H9 (cell line): ENCODE results near the gene KIF16B. TPM values are rescaled to one million over a fixed set of nuclear protein-coding genes. Genes with fewer than 3 reads are reported as not detected.

Experiments used
- DNase-seq: peaks from one replicate; pipeline ENCODE4 v3.0.0-alpha.2; 2017
- H2AFZ ChIP-seq: one replicate; pipeline ENCODE4 v1.6.1; 2013; ENCODE audit warnings: mild to moderate bottlenecking, low read length, control low read depth, moderate library complexity
- H2AK5ac ChIP-seq: 2 replicates; pipeline ENCODE4 v1.6.1; 2013; ENCODE audit warnings: low read length, control low read depth, mixed read lengths; ENCODE audit not compliant: insufficient read length
- H2BK120ac ChIP-seq: one replicate; pipeline ENCODE4 v1.6.1; 2013; ENCODE audit warnings: low read depth, mild to moderate bottlenecking, low read length, control low read depth, inconsistent platforms; ENCODE audit not compliant: poor library complexity, severe bottlenecking
- H2BK12ac ChIP-seq: 2 replicates; pipeline ENCODE4 v1.6.1; 2013; ENCODE audit warnings: low read length, control low read depth, mixed read lengths, low read depth; ENCODE audit not compliant: insufficient read length
- H2BK15ac ChIP-seq: 2 replicates; pipeline ENCODE4 v1.6.1; 2013; ENCODE audit warnings: low read depth, low read length, control low read depth
- H2BK20ac ChIP-seq: one replicate; pipeline ENCODE4 v1.6.1; 2013; ENCODE audit warnings: low read depth, mild to moderate bottlenecking, low read length, control low read depth, inconsistent platforms; ENCODE audit not compliant: poor library complexity, severe bottlenecking
- H2BK5ac ChIP-seq: 2 replicates; pipeline ENCODE4 v1.6.1; 2013; ENCODE audit warnings: low read length, control low read depth, mixed read lengths; ENCODE audit not compliant: insufficient read length
- H3K14ac ChIP-seq: 2 replicates; pipeline ENCODE4 v1.6.1; 2013; ENCODE audit warnings: low read length, control low read depth; ENCODE audit not compliant: insufficient read depth
- H3K18ac ChIP-seq: 2 replicates; pipeline ENCODE4 v1.6.1; 2013; ENCODE audit warnings: low read depth, mild to moderate bottlenecking, mixed read lengths, low read length, control low read depth; ENCODE audit not compliant: insufficient read length
- H3K23ac ChIP-seq: 2 replicates; pipeline ENCODE4 v1.6.1; 2013; ENCODE audit warnings: low read length, control low read depth, mixed read lengths, low read depth; ENCODE audit not compliant: insufficient read length
- H3K23me2 ChIP-seq: 2 replicates; pipeline ENCODE4 v1.6.1; 2013; ENCODE audit warnings: low read depth, mild to moderate bottlenecking, mixed read lengths, low read length, control low read depth; ENCODE audit not compliant: insufficient read length, poor library complexity, severe bottlenecking
- H3K27ac ChIP-seq: 2 replicates; pipeline ENCODE4 v1.5.1; 2013; ENCODE audit warnings: low read length, control low read depth, mixed read lengths, low read depth; ENCODE audit not compliant: insufficient read length
- H3K27me3 ChIP-seq: 2 replicates; pipeline ENCODE4 v1.6.1; 2013; ENCODE audit warnings: low read length, control low read depth, inconsistent platforms; ENCODE audit not compliant: insufficient read depth
- H3K4ac ChIP-seq: 2 replicates; pipeline ENCODE4 v1.6.1; 2013; ENCODE audit warnings: low read depth, mild to moderate bottlenecking, control low read depth, inconsistent platforms, low read length, moderate library complexity
- H3K4me1 ChIP-seq: 2 replicates; pipeline ENCODE4 v1.6.1; 2013; ENCODE audit warnings: low read length, control low read depth, inconsistent platforms; ENCODE audit not compliant: insufficient read depth
- H3K4me2 ChIP-seq: 2 replicates; pipeline ENCODE4 v1.6.1; 2013; ENCODE audit warnings: low read length, control low read depth, mixed read lengths; ENCODE audit not compliant: insufficient read length, insufficient read depth
- H3K56ac ChIP-seq: 2 replicates; pipeline ENCODE4 v1.6.1; 2013; ENCODE audit warnings: low read depth, mild to moderate bottlenecking, mixed read lengths, low read length, control low read depth; ENCODE audit not compliant: insufficient read length
- H3K79me1 ChIP-seq: 2 replicates; pipeline ENCODE4 v1.6.1; 2013; ENCODE audit warnings: low read depth, mild to moderate bottlenecking, moderate library complexity, low read length, control low read depth, inconsistent platforms; ENCODE audit not compliant: insufficient read depth, poor library complexity, severe bottlenecking
- H3K79me2 ChIP-seq: 2 replicates; pipeline ENCODE4 v1.6.1; 2013; ENCODE audit warnings: low read length, control low read depth, inconsistent platforms; ENCODE audit not compliant: insufficient read depth
- H3K9ac ChIP-seq: 2 replicates; pipeline ENCODE4 v1.6.1; 2013; ENCODE audit warnings: low read length, control low read depth, mixed read lengths; ENCODE audit not compliant: insufficient read length; ENCODE audit errors: extremely low read depth
- H3K9me3 ChIP-seq: one replicate; pipeline ENCODE4 v1.6.1; 2013; ENCODE audit warnings: low read depth, low read length, inconsistent platforms; ENCODE audit not compliant: control insufficient read depth
- H3T11ph ChIP-seq: one replicate; pipeline ENCODE4 v1.6.1; 2013; ENCODE audit warnings: mild to moderate bottlenecking, low read length, control low read depth, inconsistent platforms
- H4K20me1 ChIP-seq: one replicate; pipeline ENCODE4 v1.6.1; 2013; ENCODE audit not compliant: control insufficient read depth, insufficient read length, insufficient read depth
- H4K5ac ChIP-seq: 2 replicates; pipeline ENCODE4 v1.6.1; 2013; ENCODE audit warnings: low read depth, mild to moderate bottlenecking, mixed read lengths, low read length, control low read depth; ENCODE audit not compliant: insufficient read length
- H4K8ac ChIP-seq: replicated peaks from 2 replicates; pipeline ENCODE4 v1.6.1; 2013; ENCODE audit warnings: low read length, control low read depth, mixed read lengths, low read depth; ENCODE audit not compliant: insufficient read length
- H4K91ac ChIP-seq: 2 replicates; pipeline ENCODE4 v1.6.1; 2013; ENCODE audit warnings: low read depth, mild to moderate bottlenecking, moderate library complexity, mixed read lengths, low read length, control low read depth; ENCODE audit not compliant: insufficient read length
- H3K27ac Mint-ChIP-seq, 3 experiments: 2 replicates in 2 of 3; 3 replicates in 1 of 3; pipeline ENCODE4 v1.8.0; 2020 to 2021; ENCODE audit warnings: mixed read lengths in 3 of 3, mild to moderate bottlenecking in 1 of 3, moderate library complexity in 1 of 3
- H3K27me3 Mint-ChIP-seq: 2 replicates; pipeline ENCODE4 v1.8.0; 2021; ENCODE audit warnings: low read depth, mild to moderate bottlenecking, moderate library complexity, mixed read lengths
- H3K36me3 Mint-ChIP-seq, 3 experiments: 2 replicates in 2 of 3; 3 replicates in 1 of 3; pipeline ENCODE4 v1.8.0; 2020 to 2021; ENCODE audit warnings: low read depth in 3 of 3, mixed read lengths in 3 of 3; ENCODE audit not compliant: insufficient read depth in 1 of 3
- H3K4me1 Mint-ChIP-seq, 2 experiments: 2 replicates each; pipeline ENCODE4 v1.8.0; 2020; ENCODE audit warnings: mixed read lengths in 2 of 2
- H3K4me3 Mint-ChIP-seq, 2 experiments: 2 replicates in 1 of 2; 3 replicates in 1 of 2; pipeline ENCODE4 v1.8.0; 2020 to 2021; ENCODE audit warnings: mild to moderate bottlenecking in 2 of 2, mixed read lengths in 2 of 2, moderate library complexity in 1 of 2
- H3K9me3 Mint-ChIP-seq, 2 experiments: 2 replicates in 1 of 2; 3 replicates in 1 of 2; pipeline ENCODE4 v1.8.0; 2020; ENCODE audit warnings: mild to moderate bottlenecking in 2 of 2, mixed read lengths in 2 of 2, moderate library complexity in 1 of 2
- WGBS: extraction: QIAGEN DNeasy Blood & Tissue Kit; methylation state at CpG from one replicate; pipeline ENCODE4 v1.1.7; 2013; ENCODE audit warnings: missing lambda C conversion rate, low lambda C conversion rate, mixed read lengths; ENCODE audit not compliant: insufficient read length; ENCODE audit errors: extremely low coverage; 5-methylcytosine and 5-hydroxymethylcytosine counted together
- total RNA-seq: library from RNA; stranded (reverse); gene quantifications from 2 replicates; pipeline ENCODE4 v1.2.1, GENCODE V29; 2021
- TF ChIP-seq, protein P1 (sequence below): fragments of 200-600 bp; sonication (generic); conservative IDR thresholded peaks from 3 replicates; pipeline ENCODE4 v1.8.0; 2021; ENCODE audit warnings: antibody characterized with exemption, mild to moderate bottlenecking

Gene KIF16B
- total RNA-seq, 1 experiment from 2014 or later: 7.4 TPM

DNA sequence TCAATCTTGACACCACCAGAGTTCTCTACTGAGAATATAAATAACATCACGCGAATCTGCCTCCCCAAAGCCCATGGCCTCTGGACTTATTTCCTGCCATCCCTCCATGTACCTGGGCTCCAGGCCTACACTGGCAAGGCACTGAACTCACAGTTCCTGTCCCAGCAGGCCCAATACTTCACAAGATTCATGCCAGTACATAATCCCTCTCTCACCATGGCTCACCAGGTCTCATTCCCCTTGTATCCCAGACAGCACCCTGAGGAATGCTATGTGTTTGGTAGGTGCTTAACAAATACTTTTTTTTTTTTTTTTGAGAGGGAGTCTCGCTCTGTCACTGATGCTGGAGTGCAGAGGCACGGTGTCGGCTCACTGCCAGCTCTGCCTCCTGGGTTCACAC is 1.9 kb downstream of the KIF16B start:
- no peaks in the 10 kb centered on the region for H3K79me1 ChIP-seq
- no peak overlapping the region for H4K8ac ChIP-seq
- TF ChIP-seq, protein P1, sequence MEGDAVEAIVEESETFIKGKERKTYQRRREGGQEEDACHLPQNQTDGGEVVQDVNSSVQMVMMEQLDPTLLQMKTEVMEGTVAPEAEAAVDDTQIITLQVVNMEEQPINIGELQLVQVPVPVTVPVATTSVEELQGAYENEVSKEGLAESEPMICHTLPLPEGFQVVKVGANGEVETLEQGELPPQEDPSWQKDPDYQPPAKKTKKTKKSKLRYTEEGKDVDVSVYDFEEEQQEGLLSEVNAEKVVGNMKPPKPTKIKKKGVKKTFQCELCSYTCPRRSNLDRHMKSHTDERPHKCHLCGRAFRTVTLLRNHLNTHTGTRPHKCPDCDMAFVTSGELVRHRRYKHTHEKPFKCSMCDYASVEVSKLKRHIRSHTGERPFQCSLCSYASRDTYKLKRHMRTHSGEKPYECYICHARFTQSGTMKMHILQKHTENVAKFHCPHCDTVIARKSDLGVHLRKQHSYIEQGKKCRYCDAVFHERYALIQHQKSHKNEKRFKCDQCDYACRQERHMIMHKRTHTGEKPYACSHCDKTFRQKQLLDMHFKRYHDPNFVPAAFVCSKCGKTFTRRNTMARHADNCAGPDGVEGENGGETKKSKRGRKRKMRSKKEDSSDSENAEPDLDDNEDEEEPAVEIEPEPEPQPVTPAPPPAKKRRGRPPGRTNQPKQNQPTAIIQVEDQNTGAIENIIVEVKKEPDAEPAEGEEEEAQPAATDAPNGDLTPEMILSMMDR: no peak
- peaks cover 25 to 34% of the 10 kb centered on the region in 2 experiments for H3K4me1 Mint-ChIP-seq
- no peak overlapping the region for H3K4ac ChIP-seq
- no CpG with 5 or more reads among the region's 5 CpGs for WGBS
- no peak overlapping the region for H4K5ac ChIP-seq
- no peak for DNase-seq
- H3K4me2 ChIP-seq: no peak overlapping the region
- H4K20me1 ChIP-seq: no peaks in the 10 kb centered on the region
- no peak overlapping the region for H2BK15ac ChIP-seq
- H3K14ac ChIP-seq: no peak overlapping the region
- no peak overlapping the region for H3K27ac Mint-ChIP-seq
- no peaks in the 10 kb centered on the region; a peak in 1 of 7 replicates for H3K36me3 Mint-ChIP-seq
- no peak overlapping the region for H3K23ac ChIP-seq
- H3K27me3 Mint-ChIP-seq: no peaks in the 10 kb centered on the region
- no peak overlapping the region for H2BK20ac ChIP-seq
- no peaks in the 10 kb centered on the region for H3K9me3 Mint-ChIP-seq
- no peak overlapping the region for H2BK5ac ChIP-seq
- H3K4me3 Mint-ChIP-seq: no peak overlapping the region
- H2BK120ac ChIP-seq: no peak overlapping the region
- H3T11ph ChIP-seq: no peak overlapping the region
- no peaks in the 10 kb centered on the region for H3K27me3 ChIP-seq
- no peak overlapping the region for H4K91ac ChIP-seq
- H3K9ac ChIP-seq: no peak overlapping the region
- H2BK12ac ChIP-seq: no peak overlapping the region
- peaks cover 7% of the 10 kb centered on the region for H3K23me2 ChIP-seq
- no peak overlapping the region for H3K56ac ChIP-seq
- H3K79me2 ChIP-seq: no peaks in the 10 kb centered on the region
- H3K4me1 ChIP-seq: no peaks in the 10 kb centered on the region
- H3K18ac ChIP-seq: no peak overlapping the region
- no peak overlapping the region for H2AFZ ChIP-seq
- H3K27ac ChIP-seq: no peak overlapping the region
- H2AK5ac ChIP-seq: no peak overlapping the region
- no peaks in the 10 kb centered on the region for H3K9me3 ChIP-seq
